GM18867 (cell line): ENCODE data around the gene IL36B.

Experiments
- ATAC-seq: cut with Tn5 transposase; IDR thresholded peaks from one replicate; pipeline ENCODE4 v1.9.1; 2021; ENCODE audit warnings: mild to moderate bottlenecking, moderate library complexity; ENCODE audit not compliant: unreplicated experiment

Gene IL36B

DNA sequence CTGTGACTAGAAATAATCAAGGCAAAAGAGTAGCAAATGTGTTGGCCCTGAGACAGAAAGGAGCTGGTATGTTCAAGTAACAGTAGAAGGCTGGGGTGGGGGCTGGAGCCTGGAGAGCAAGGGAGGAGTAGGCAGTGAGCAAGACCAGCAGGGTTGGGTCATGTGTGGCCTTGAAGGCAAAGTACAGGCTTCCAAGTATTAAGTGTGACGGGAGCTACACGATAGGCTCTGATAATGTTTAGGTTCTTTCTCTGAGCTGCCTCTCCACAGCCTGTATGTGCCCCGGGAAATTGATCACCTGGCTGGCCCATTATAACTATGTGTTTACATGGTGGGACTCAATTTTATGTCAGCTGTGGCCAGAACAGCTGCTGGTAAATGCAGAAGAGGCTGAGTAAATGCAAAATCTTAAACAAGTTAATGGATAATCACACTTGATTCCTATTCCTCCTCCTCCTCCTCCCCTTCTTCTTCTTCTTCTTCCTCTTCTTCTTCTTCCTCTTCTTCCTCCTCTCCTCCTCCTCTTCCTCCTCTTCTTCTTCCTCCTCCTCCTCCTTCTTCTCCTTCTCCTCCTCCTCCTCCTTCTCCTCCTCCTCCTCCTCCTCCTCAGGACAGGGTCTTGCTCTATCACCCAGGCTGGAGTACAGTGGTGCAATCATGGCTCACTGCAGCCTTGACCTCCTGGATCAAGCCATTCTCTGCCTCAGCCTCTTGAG, 24.4 kb upstream of the IL36B start:
- no peak for ATAC-seq

DNA sequence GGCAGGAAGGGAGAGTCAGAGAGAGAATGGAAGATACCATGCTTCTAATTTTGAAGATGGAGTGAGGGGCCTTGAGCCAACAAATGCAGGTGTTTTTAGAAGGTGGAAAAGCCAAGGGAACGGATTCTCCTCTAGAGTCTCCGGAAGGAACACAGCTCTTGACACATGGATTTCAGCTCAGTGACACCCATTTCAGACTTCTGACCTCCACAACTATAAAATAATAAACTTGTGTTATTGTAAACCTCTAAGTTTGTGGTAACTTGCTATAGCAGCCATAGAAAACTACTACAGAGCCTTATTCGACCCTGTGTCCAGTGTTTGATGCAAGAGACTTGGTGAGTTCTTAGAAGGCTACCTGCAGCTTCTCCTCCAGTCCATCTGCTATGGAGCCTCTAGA, 22.9 kb upstream of the IL36B start:
- ATAC-seq, result no peak

- ATAC-seq, result no peak
Observed at GRCh38 chr2:113075030-113075429, 22.4 kb upstream of the IL36B start.

- ATAC-seq, result no peak
Observed at GRCh38 chr2:113073325-113073834, 20.7 kb upstream of the IL36B start.

GRCh38 chr2:113072584-113072983, 19.9 kb upstream of the IL36B start:
- no peak for ATAC-seq

- ATAC-seq, result no peak
Observed at GRCh38 chr2:113070606-113070975, 17.9 kb upstream of the IL36B start.

DNA sequence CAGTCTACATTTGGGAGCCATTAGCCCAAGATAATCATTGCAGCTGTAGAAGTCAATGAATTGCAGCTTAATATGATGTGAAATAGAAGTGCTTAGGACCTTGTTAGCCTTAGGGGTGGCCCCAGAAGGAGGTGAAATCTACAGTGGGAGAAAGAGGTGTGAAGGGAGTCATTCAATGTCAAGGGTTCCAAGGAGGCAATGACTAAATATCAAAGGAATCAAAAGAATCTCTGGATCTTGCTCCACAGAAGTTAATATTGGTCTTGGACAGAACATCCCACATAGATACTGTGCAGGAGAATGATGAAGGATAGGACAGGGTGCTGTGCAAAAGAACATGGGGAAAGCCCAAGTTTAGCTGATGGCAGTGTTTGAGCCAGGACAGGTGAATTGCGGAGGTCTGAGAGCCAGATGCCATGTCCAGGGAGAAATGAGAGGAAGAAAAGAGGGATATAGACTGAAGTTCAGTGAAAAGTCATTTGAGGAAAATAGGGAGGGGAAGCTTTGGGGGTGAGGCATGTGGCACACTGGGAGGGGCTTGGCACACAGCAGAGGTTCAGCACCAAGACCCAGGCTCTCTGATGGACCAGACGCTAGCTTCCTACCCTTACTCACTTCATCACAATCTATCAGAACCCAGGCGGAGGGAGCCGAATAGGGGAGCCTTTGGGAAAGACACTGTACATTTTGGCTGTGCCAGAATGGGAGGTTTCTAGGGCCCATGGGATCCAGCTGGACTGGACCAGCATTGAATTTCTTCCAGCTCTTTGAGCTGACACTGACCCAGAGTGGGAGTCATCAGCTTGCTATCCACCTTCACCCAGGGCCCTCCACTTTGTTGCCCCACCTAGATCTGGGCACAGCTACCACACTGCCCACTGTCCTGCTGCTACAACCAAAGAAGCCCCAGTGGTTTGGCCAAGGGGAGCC, 17.3 kb upstream of the IL36B start:
- ATAC-seq, result no peak

- ATAC-seq, result no peak
Observed at GRCh38 chr2:113068706-113069485, 16.2 kb upstream of the IL36B start.

DNA sequence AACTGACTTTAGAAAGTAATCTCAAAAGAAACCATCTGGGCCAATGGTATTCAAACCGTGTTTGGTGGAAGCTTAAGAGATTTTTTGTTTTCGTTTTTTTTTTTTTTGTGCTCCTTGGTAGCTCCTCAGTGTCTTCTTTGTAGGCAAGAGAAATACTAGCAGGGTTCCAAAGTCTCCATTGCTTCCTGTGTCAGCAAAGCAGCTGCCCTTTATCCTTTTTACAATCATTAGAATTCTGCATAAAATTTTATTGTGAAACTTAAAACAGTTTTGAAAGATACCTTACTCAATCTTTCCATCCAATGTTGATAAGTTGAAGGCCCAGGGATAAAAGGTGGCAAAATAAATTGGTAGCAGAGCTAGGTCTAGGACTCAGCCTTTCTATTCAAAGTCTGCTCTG, 15.6 kb upstream of the IL36B start:
- ATAC-seq, result no peak

GRCh38 chr2:113067681-113068080, 15.0 kb upstream of the IL36B start, which contains the start of gene IL1F10:
Gene IL1F10, plus strand, starts transcription at chr2:113067970. Its CDS starts 4,769 bp downstream, at chr2:113072739.
- no peak for ATAC-seq

DNA sequence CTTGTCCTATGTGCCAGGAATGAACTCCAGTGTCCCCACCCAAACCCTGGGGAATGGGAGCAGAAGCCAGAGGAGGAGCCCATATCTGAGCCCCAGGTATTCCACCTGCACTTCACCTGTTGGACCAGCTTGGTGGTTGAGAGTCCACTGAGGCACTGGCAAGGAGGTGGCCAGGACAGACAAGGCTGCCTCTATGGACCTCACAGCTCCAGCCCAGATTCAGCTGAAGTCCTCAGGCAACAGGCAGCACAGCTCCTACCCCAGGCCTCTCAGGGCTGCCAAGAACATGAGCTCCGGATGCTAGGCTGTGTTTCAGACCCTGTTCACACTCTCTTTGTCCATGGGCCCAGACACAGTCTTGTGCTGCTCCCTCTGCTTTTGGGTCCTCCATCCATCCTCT, 12.2 kb upstream of the IL36B start:
- no peak for ATAC-seq

DNA sequence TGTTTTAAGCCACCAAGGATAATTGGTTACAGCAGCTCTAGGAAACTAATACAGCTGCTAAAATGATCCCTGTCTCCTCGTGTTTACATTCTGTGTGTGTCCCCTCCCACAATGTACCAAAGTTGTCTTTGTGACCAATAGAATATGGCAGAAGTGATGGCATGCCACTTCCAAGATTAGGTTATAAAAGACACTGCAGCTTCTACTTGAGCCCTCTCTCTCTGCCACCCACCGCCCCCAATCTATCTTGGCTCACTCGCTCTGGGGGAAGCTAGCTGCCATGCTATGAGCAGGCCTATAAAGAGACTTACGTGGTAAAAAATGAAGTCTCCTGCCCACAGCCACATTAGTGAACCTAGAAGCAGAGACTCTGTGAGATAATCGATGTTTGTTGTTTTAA, 11.6 kb upstream of the IL36B start:
- no peak for ATAC-seq

DNA sequence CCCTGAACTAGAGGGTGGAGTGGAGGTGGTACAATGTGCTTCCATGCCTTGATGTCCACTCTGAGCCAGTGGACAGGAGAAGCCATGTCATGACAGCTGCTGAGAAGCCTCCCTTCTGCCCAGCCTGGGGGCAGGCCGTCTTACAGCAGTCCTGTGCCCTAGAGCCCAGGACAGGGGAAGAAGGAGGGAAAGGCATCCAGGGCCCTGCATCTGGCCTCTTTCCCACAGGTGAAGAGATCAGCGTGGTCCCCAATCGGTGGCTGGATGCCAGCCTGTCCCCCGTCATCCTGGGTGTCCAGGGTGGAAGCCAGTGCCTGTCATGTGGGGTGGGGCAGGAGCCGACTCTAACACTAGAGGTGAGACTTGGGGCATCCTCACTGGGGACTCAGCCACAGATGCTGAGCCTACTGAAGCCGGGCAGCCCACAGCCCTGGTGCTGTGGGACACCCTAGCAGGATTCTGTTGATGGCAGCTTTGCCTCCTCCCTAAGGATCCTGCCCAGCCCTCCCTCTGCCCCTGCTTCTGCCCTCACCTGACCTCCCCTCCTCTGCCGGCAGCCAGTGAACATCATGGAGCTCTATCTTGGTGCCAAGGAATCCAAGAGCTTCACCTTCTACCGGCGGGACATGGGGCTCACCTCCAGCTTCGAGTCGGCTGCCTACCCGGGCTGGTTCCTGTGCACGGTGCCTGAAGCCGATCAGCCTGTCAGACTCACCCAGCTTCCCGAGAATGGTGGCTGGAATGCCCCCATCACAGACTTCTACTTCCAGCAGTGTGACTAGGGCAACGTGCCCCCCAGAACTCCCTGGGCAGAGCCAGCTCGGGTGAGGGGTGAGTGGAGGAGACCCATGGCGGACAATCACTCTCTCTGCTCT, 9.5 kb upstream of the IL36B start:
- ATAC-seq, result no peak

DNA sequence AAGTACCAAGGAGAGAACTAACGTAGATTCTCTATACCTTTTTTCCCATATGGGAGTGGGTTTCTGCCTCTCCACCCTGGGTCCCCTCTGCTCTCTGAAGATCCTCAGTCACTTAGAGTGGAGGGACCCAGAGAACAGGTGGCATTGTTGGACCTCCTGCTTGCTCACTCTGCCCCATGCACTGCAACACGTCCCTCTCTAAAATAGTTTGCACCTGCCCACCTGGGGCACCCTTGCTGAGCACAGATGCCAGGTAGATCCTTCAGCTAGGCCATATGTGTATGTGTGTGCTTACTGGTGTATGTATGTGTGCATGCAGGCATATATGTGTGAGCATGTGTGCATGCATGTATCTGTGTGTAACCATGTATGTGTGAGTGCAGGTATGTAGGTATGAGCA, 8.6 kb upstream of the IL36B start:
- no peak for ATAC-seq

DNA sequence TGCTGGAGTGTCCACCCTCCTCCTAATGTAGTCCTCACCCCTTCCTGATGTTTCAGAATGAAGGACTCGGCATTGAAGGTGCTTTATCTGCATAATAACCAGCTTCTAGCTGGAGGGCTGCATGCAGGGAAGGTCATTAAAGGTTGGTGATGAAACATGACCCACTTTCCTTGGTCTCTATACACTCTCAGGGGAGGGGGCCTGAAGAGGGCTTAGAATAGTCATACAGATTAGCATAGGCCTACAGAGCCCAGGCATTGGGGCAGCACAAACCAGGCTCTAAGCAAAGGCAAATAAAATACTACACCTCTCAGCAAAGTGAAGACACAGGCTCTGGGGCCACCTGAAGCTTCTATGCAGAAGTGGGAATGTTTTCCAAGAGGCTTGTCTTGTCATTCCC, 8.1 kb upstream of the IL36B start:
- no peak for ATAC-seq

DNA sequence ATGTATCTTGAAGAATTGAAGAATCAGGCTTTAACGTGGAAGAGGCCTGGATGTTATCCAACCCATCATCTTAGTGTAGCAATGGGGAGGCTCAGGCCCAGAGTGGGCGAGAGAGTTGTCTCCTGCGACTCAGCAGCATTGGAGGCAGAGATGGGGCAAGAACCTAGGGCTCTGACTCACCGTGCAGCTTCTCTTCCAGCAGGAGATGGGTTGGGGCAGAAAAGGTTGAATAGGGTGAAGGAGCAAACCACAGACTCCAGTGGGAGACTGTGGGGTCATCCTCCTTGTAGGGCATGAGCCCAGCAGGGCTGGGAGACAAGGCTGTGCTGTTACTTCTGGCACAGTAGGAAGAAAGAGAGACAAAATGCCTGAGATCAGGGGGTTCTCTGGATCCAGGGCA, 7.7 kb upstream of the IL36B start:
- ATAC-seq, result no peak

- ATAC-seq, result no peak
Observed at GRCh38 chr2:113058998-113059960, 6.6 kb upstream of the IL36B start, which contains the start of gene IL36RN. Gene IL36RN, plus strand, starts transcription at chr2:113059198. Its CDS starts 241 bp downstream, at chr2:113059439.

DNA sequence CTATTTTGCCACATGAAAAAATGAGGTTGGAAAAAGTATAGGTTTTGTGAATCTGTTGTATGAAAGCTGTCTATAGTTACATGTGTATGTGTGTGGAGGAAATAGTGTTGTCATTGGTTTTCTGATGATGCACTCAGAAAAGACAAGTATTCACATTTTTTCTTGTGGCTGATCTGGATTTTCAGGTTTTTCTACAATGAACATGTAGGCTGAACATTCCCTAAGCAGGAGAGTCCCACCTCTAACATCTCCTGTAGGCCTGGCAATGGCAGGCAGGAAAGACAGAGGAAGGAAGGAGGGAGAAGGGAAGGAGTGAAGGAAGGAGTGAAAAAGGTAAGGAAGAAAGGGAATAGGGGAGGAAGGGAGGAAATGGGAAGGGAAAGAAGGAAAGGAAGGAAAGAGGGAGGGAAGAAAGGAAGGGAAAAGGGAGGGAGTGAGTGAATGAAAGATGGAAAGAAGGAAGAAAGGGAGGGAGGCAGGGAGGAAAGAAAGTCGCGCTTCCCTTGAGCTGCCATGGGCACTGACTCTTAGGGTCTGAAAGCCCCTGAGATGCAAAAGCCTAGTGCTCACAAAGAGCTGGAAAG, 5.8 kb upstream of the IL36B start:
- no peak for ATAC-seq

DNA sequence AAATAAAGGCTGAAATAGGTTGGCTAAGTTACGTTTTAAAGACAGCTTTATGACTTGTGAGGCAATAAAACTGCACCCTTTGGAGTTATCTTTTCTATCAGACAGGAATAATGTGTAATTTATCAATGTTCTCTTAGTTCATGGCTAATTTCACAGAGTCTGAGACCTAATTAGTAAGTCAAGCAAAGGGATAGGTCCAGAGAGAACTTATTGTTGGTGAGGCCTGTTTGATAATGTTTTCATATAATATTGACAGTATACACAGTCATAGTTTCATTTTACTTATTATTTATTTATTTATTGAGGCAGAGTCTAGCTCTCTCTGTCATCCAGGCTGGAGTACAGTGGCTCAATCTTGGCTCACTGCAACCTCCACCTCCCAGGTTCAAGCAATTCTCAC, 4.5 kb upstream of the IL36B start:
- ATAC-seq, result no peak
